ENCODE results near the gene ANKRD55. TPM values are rescaled to one million over a fixed set of nuclear protein-coding genes. Genes with fewer than 3 reads are reported as not detected.
"Not testable (repeated sequence)": the region's sequence is repeated elsewhere in the genome, so short reads cannot be mapped to it uniquely, and the experiment has no call there.

ANKRD55 gene
- total and polyA plus RNA-seq, 11 donors = 0.11 to 0.15 TPM; not detected in 9

GRCh38 chr5:56161439-56161823, 71.7 kb downstream of the ANKRD55 start:
- Histone ChIP-seq H3K36me3 (no peaks in the 10 kb centered on the region), H3K27ac (no peak overlapping the region), H3K4me1 (peaks cover 0 to 67% (median 0%) of the 10 kb centered on the region in 12 donors), H3K9me3 (no peaks in the 10 kb centered on the region), H3K4me3 (no peak overlapping the region), H3K27me3 (no peaks in the 10 kb centered on the region)
- ATAC-seq (no peak), DNase-seq (no peak)
- intact Hi-C loops (cut with DNase I) = no loop called here
- 83 to 91% (median 88%) methylated on average over 3 of the region's 3 CpGs for WGBS, 4 donors
- no peak for TF ChIP-seq CTCF (IDR thresholded peaks at IDR 0.05)
- TF ChIP-seq POLR2A (IDR thresholded peaks at IDR 0.05) = no peak

- H3K4me1 ChIP-seq = peaks cover 0 to 69% (median 0%) of the 10 kb centered on the region in 12 donors
- H3K9me3 ChIP-seq = no peaks in the 10 kb centered on the region
- no peaks in the 10 kb centered on the region for H3K27me3 ChIP-seq
- H3K27ac ChIP-seq = peak overlapping the region in 1 of 12 donors; percentile 73
- ATAC-seq (no peak), DNase-seq (no peak)
- 85 to 99% (median 92%) methylated on average over 4 of the region's 4 CpGs for WGBS, 4 donors
- H3K36me3 ChIP-seq = no peaks in the 10 kb centered on the region
- intact Hi-C loops (cut with DNase I) = no loop called here
- TF ChIP-seq POLR2A (IDR thresholded peaks at IDR 0.05) (no peak), CTCF (IDR thresholded peaks at IDR 0.05) (no peak)
- peak overlapping the region in 1 of 12 donors; percentile 16 for H3K4me3 ChIP-seq
Observed at GRCh38 chr5:56160723-56161438, 72.2 kb downstream of the ANKRD55 start.

- DNase-seq = no peak
- no peaks in the 10 kb centered on the region for H3K27me3 ChIP-seq
- no peak overlapping the region for H3K4me3 ChIP-seq
- H3K9me3 ChIP-seq = no peaks in the 10 kb centered on the region
- no peaks in the 10 kb centered on the region for H3K36me3 ChIP-seq
- intact Hi-C loops (cut with DNase I) = no loop called here
- peaks cover 0 to 78% (median 0%) of the 10 kb centered on the region in 12 donors for H3K4me1 ChIP-seq
- TF ChIP-seq POLR2A (IDR thresholded peaks at IDR 0.05) (no peak), CTCF (IDR thresholded peaks at IDR 0.05) (no peak)
- WGBS, 4 donors = 73 to 81% (median 76%) methylated on average over 7 of the region's 7 CpGs
- peak in 2 of 4 donors; percentile 25 to 45 for ATAC-seq
- peak overlapping the region in 1 of 12 donors; percentile 73 for H3K27ac ChIP-seq
Observed at GRCh38 chr5:56159521-56159947, 73.6 kb downstream of the ANKRD55 start.

- H3K36me3 ChIP-seq = no peaks in the 10 kb centered on the region
- no peaks in the 10 kb centered on the region for H3K27me3 ChIP-seq
- no peak for TF ChIP-seq CTCF (IDR thresholded peaks at IDR 0.05)
- TF ChIP-seq POLR2A (IDR thresholded peaks at IDR 0.05) = no peak
- no peaks in the 10 kb centered on the region for H3K9me3 ChIP-seq
- H3K27ac ChIP-seq = peak overlapping the region in 1 of 12 donors; percentile 73
- H3K4me3 ChIP-seq = no peak overlapping the region
- peaks cover 0 to 77% (median 0%) of the 10 kb centered on the region in 12 donors for H3K4me1 ChIP-seq
- intact Hi-C loops (cut with DNase I) = no loop called here
- DNase-seq = no peak
- ATAC-seq = no peak
- WGBS, 4 donors = 75 to 84% (median 82%) methylated on average over 4 of the region's 4 CpGs
Observed at GRCh38 chr5:56158331-56158960, 74.7 kb downstream of the ANKRD55 start.

GRCh38 chr5:56157191-56157621, 75.9 kb downstream of the ANKRD55 start:
- WGBS, 4 donors = 83 to 93% (median 86%) methylated on average over 5 of the region's 5 CpGs
- H3K36me3 ChIP-seq; H3K9me3 ChIP-seq; H3K4me3 ChIP-seq; DNase-seq; ATAC-seq; intact Hi-C loops (cut with DNase I); H3K27me3 ChIP-seq: not testable (repeated sequence)
- H3K4me1 ChIP-seq = peaks cover 0 to 86% (median 5%) of the 10 kb centered on the region in 12 donors
- peak overlapping the region in 1 of 12 donors; percentile 68 for H3K27ac ChIP-seq

GRCh38 chr5:56156585-56157190, 76.4 kb downstream of the ANKRD55 start:
- H3K4me1 ChIP-seq = peaks cover 0 to 85% (median 6%) of the 10 kb centered on the region in 12 donors
- WGBS, 4 donors = 65 to 85% (median 75%) methylated on average over 6 of the region's 6 CpGs
- H3K27me3 ChIP-seq; intact Hi-C loops (cut with DNase I); ATAC-seq; H3K4me3 ChIP-seq; DNase-seq; H3K36me3 ChIP-seq; H3K9me3 ChIP-seq: not testable (repeated sequence)
- H3K27ac ChIP-seq = peak overlapping the region in 1 of 12 donors; percentile 68

All from heart left ventricle (tissue), 16 donors.